ENCODE measurements around the gene RIN3.

RIN3 gene

DNA sequence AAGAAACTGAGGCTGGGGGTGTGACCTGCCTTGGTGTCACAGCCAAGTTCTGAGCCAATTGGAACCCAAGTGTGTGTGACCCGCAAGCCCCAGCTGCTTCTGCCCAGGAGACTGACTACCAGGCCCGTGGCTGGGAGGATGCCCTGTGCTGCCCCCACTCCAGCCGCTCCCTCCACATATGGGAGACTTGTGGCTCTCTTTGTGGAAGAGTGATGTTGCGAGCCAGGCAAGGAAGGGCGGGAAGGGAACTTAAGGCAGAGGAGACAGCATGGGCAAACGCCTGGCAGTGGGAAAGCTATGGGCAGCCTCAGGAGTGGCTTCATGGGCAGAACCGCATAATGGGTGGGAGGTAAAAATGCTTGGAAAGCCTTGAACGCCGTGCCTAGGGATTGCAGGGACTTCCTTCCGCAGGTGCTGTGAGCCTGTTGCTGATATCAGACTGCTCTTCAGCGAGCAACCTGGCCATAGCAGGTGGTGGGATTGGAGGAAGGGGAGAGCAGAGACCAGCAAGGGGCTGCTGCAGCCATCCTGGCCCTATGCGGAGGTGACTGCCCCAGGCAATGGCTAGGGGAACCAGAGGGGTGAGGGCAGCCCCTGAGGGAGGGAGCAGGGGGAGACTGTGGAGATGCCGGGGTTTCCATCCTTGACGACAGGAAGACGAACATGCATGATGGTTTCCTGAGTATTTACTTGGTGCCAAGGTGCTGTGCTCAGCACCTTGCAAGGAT, 119.1 kb downstream of the RIN3 start:
- Histone ChIP-seq H2BK5ac (ENCODE audit: low read length) (no peak overlapping the region), H2BK15ac (replicated peaks; ENCODE audit: low read depth) (no peak overlapping the region), H3K4me1 (ENCODE audit: control insufficient read depth, low read depth, low read length) (no peaks in the 10 kb centered on the region), H3K4me2 (ENCODE audit: low read length) (no peak overlapping the region), H3K18ac (ENCODE audit: low read length) (no peak overlapping the region), H3K36me3 (ENCODE audit: control insufficient read depth, insufficient read depth, low read length) (no peaks in the 10 kb centered on the region), H3K23ac (ENCODE audit: low read length) (no peak overlapping the region), H4K8ac (ENCODE audit: low read depth, low read length) (no peak overlapping the region), H3K27ac (ENCODE audit: low read depth, low read length) (no peak overlapping the region), H3K27me3 (ENCODE audit: insufficient read depth, low read length, poor library complexity) (no peaks in the 10 kb centered on the region), H3K79me2 (ENCODE audit: control insufficient read depth, insufficient read depth, low read length) (no peaks in the 10 kb centered on the region), H2BK120ac (ENCODE audit: low read depth, low read length) (no peak overlapping the region), H3K4me3 (ENCODE audit: low read length) (no peak overlapping the region), H4K5ac (ENCODE audit: low read length) (no peak overlapping the region), H2AK5ac (ENCODE audit: low read length) (no peak overlapping the region), H3K56ac (ENCODE audit: low read length) (no peak overlapping the region), H3K4ac (ENCODE audit: low read depth, low read length) (no peak overlapping the region), H3K9ac (ENCODE audit: low read length) (no peak overlapping the region), H3K79me1 (ENCODE audit: low read length) (no peaks in the 10 kb centered on the region)
- no peak for DNase-seq
- no CpG with 5 or more reads among the region's 15 CpGs for WGBS (ENCODE audit: extremely low coverage, insufficient coverage, low lambda C conversion rate)

DNA sequence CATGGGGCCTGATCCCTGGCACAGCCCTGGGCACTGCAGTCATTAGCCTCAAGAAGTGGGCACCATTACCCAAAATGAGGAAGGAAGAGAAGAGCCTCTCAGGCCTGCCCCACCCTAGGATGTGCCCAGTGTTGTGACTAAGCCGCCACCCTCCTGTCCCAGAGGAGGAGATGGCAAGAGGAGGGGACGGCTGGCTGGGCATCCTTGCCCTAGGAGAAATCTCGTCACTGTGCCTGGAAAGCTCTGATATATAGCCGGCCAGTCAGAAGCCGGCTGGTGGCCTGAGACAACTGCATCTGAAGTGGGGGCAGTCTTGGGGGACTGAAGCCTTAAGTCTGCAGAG, 119.7 kb downstream of the RIN3 start:
- Histone ChIP-seq H3K36me3 (ENCODE audit: control insufficient read depth, insufficient read depth, low read length) (no peaks in the 10 kb centered on the region), H4K8ac (ENCODE audit: low read depth, low read length) (no peak overlapping the region), H4K5ac (ENCODE audit: low read length) (no peak overlapping the region), H3K23ac (ENCODE audit: low read length) (no peak overlapping the region), H3K27ac (ENCODE audit: low read depth, low read length) (no peak overlapping the region), H3K18ac (ENCODE audit: low read length) (no peak overlapping the region), H3K56ac (ENCODE audit: low read length) (no peak overlapping the region), H3K9ac (ENCODE audit: low read length) (no peak overlapping the region), H3K4ac (ENCODE audit: low read depth, low read length) (no peak overlapping the region), H3K27me3 (ENCODE audit: insufficient read depth, low read length, poor library complexity) (no peaks in the 10 kb centered on the region), H2BK15ac (replicated peaks; ENCODE audit: low read depth) (no peak overlapping the region), H3K4me3 (ENCODE audit: low read length) (no peak overlapping the region), H3K4me1 (ENCODE audit: control insufficient read depth, low read depth, low read length) (peaks cover 4% of the 10 kb centered on the region), H2AK5ac (ENCODE audit: low read length) (no peak overlapping the region), H3K79me1 (ENCODE audit: low read length) (no peaks in the 10 kb centered on the region), H2BK120ac (ENCODE audit: low read depth, low read length) (no peak overlapping the region), H2BK5ac (ENCODE audit: low read length) (no peak overlapping the region), H3K4me2 (ENCODE audit: low read length) (no peak overlapping the region), H3K79me2 (ENCODE audit: control insufficient read depth, insufficient read depth, low read length) (no peaks in the 10 kb centered on the region)
- no CpG with 5 or more reads among the region's 5 CpGs for WGBS (ENCODE audit: extremely low coverage, insufficient coverage, low lambda C conversion rate)
- DNase-seq = no peak

GRCh38 chr14:92633724-92634123, 120.1 kb downstream of the RIN3 start:
- no peaks in the 10 kb centered on the region for H3K79me2 ChIP-seq (ENCODE audit: control insufficient read depth, insufficient read depth, low read length)
- H3K27me3 ChIP-seq (ENCODE audit: insufficient read depth, low read length, poor library complexity) = no peaks in the 10 kb centered on the region
- DNase-seq = no peak
- H3K4me3 ChIP-seq (ENCODE audit: low read length) = no peak overlapping the region
- H3K36me3 ChIP-seq (ENCODE audit: control insufficient read depth, insufficient read depth, low read length) = no peaks in the 10 kb centered on the region
- no peak overlapping the region for H4K5ac ChIP-seq (ENCODE audit: low read length)
- H3K27ac ChIP-seq (ENCODE audit: low read depth, low read length) = no peak overlapping the region
- H2BK5ac ChIP-seq (ENCODE audit: low read length) = no peak overlapping the region
- no peak overlapping the region for H3K56ac ChIP-seq (ENCODE audit: low read length)
- no peak overlapping the region for H3K4ac ChIP-seq (ENCODE audit: low read depth, low read length)
- H3K79me1 ChIP-seq (ENCODE audit: low read length) = no peaks in the 10 kb centered on the region
- H2BK15ac ChIP-seq (replicated peaks; ENCODE audit: low read depth) = no peak overlapping the region
- H3K23ac ChIP-seq (ENCODE audit: low read length) = no peak overlapping the region
- no peak overlapping the region for H2AK5ac ChIP-seq (ENCODE audit: low read length)
- no peak overlapping the region for H3K18ac ChIP-seq (ENCODE audit: low read length)
- H4K8ac ChIP-seq (ENCODE audit: low read depth, low read length) = no peak overlapping the region
- no peak overlapping the region for H2BK120ac ChIP-seq (ENCODE audit: low read depth, low read length)
- H3K4me2 ChIP-seq (ENCODE audit: low read length) = no peak overlapping the region
- H3K4me1 ChIP-seq (ENCODE audit: control insufficient read depth, low read depth, low read length) = peaks cover 4% of the 10 kb centered on the region
- H3K9ac ChIP-seq (ENCODE audit: low read length) = no peak overlapping the region

- no peak overlapping the region for H3K23ac ChIP-seq (ENCODE audit: low read length)
- H4K5ac ChIP-seq (ENCODE audit: low read length) = no peak overlapping the region
- H4K8ac ChIP-seq (ENCODE audit: low read depth, low read length) = no peak overlapping the region
- H3K9ac ChIP-seq (ENCODE audit: low read length) = no peak overlapping the region
- H3K27me3 ChIP-seq (ENCODE audit: insufficient read depth, low read length, poor library complexity) = no peaks in the 10 kb centered on the region
- no peaks in the 10 kb centered on the region for H3K36me3 ChIP-seq (ENCODE audit: control insufficient read depth, insufficient read depth, low read length)
- H2BK5ac ChIP-seq (ENCODE audit: low read length) = no peak overlapping the region
- no peak overlapping the region for H3K4me3 ChIP-seq (ENCODE audit: low read length)
- H2BK120ac ChIP-seq (ENCODE audit: low read depth, low read length) = no peak overlapping the region
- H3K79me2 ChIP-seq (ENCODE audit: control insufficient read depth, insufficient read depth, low read length) = no peaks in the 10 kb centered on the region
- H3K56ac ChIP-seq (ENCODE audit: low read length) = no peak overlapping the region
- H3K4me2 ChIP-seq (ENCODE audit: low read length) = no peak overlapping the region
- H2BK15ac ChIP-seq (replicated peaks; ENCODE audit: low read depth) = no peak overlapping the region
- whole genome bisulfite sequencing (ENCODE audit: extremely low coverage, insufficient coverage, low lambda C conversion rate) = no CpG with 5 or more reads among the region's 4 CpGs
- no peaks in the 10 kb centered on the region for H3K79me1 ChIP-seq (ENCODE audit: low read length)
- no peak overlapping the region for H2AK5ac ChIP-seq (ENCODE audit: low read length)
- H3K4ac ChIP-seq (ENCODE audit: low read depth, low read length) = no peak overlapping the region
- no peak for DNase-seq
- peaks cover 4% of the 10 kb centered on the region for H3K4me1 ChIP-seq (ENCODE audit: control insufficient read depth, low read depth, low read length)
- no peak overlapping the region for H3K18ac ChIP-seq (ENCODE audit: low read length)
- no peak overlapping the region for H3K27ac ChIP-seq (ENCODE audit: low read depth, low read length)
These were observed 121.5 kb downstream of the RIN3 start for GRCh38 chr14:92635031-92635430.

GRCh38 chr14:92635896-92636295, 122.3 kb downstream of the RIN3 start:
- H2BK120ac ChIP-seq (ENCODE audit: low read depth, low read length) = no peak overlapping the region
- H3K4me2 ChIP-seq (ENCODE audit: low read length) = no peak overlapping the region
- no peak overlapping the region for H3K18ac ChIP-seq (ENCODE audit: low read length)
- no peaks in the 10 kb centered on the region for H3K36me3 ChIP-seq (ENCODE audit: control insufficient read depth, insufficient read depth, low read length)
- H3K4me3 ChIP-seq (ENCODE audit: low read length) = no peak overlapping the region
- no peak overlapping the region for H3K27ac ChIP-seq (ENCODE audit: low read depth, low read length)
- no peak for DNase-seq
- no peak overlapping the region for H4K8ac ChIP-seq (ENCODE audit: low read depth, low read length)
- peaks cover 4% of the 10 kb centered on the region for H3K4me1 ChIP-seq (ENCODE audit: control insufficient read depth, low read depth, low read length)
- no peak overlapping the region for H3K56ac ChIP-seq (ENCODE audit: low read length)
- no peak overlapping the region for H2AK5ac ChIP-seq (ENCODE audit: low read length)
- no CpG with 5 or more reads among the region's 4 CpGs for WGBS (ENCODE audit: extremely low coverage, insufficient coverage, low lambda C conversion rate)
- no peak overlapping the region for H3K9ac ChIP-seq (ENCODE audit: low read length)
- no peaks in the 10 kb centered on the region for H3K79me2 ChIP-seq (ENCODE audit: control insufficient read depth, insufficient read depth, low read length)
- no peak overlapping the region for H2BK5ac ChIP-seq (ENCODE audit: low read length)
- H3K27me3 ChIP-seq (ENCODE audit: insufficient read depth, low read length, poor library complexity) = no peaks in the 10 kb centered on the region
- H3K4ac ChIP-seq (ENCODE audit: low read depth, low read length) = no peak overlapping the region
- no peak overlapping the region for H2BK15ac ChIP-seq (replicated peaks; ENCODE audit: low read depth)
- H3K79me1 ChIP-seq (ENCODE audit: low read length) = no peaks in the 10 kb centered on the region
- no peak overlapping the region for H4K5ac ChIP-seq (ENCODE audit: low read length)
- H3K23ac ChIP-seq (ENCODE audit: low read length) = no peak overlapping the region

DNA sequence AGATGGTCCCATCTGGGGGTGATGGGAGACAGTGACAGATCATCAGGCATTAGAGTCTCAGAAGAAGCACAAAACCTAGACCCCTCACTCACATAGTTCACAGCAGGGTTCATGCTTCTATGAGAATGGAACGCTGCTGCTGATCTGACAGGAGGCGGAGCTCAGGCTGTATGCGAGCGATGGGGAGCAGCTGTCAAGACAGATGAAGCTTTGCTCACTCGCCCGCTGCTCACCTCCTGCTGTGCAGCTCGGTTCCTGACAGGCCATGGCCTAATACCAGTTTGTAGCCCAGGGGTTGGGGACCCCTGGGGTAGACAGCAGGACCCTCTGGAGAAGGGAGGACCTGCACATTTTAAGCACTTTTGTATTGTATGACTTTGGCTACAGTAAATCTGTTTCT, 123.6 kb downstream of the RIN3 start:
- H3K56ac ChIP-seq (ENCODE audit: low read length) = no peak overlapping the region
- H2BK5ac ChIP-seq (ENCODE audit: low read length) = no peak overlapping the region
- H3K9ac ChIP-seq (ENCODE audit: low read length) = no peak overlapping the region
- no peak overlapping the region for H2BK15ac ChIP-seq (replicated peaks; ENCODE audit: low read depth)
- no peaks in the 10 kb centered on the region for H3K36me3 ChIP-seq (ENCODE audit: control insufficient read depth, insufficient read depth, low read length)
- H3K4ac ChIP-seq (ENCODE audit: low read depth, low read length) = no peak overlapping the region
- peak; percentile 75 for DNase-seq
- H3K27me3 ChIP-seq (ENCODE audit: insufficient read depth, low read length, poor library complexity) = no peaks in the 10 kb centered on the region
- H3K79me2 ChIP-seq (ENCODE audit: control insufficient read depth, insufficient read depth, low read length) = no peaks in the 10 kb centered on the region
- H3K4me3 ChIP-seq (ENCODE audit: low read length) = no peak overlapping the region
- H3K18ac ChIP-seq (ENCODE audit: low read length) = no peak overlapping the region
- H3K4me1 ChIP-seq (ENCODE audit: control insufficient read depth, low read depth, low read length) = peaks cover 4% of the 10 kb centered on the region
- H4K8ac ChIP-seq (ENCODE audit: low read depth, low read length) = no peak overlapping the region
- no peaks in the 10 kb centered on the region for H3K79me1 ChIP-seq (ENCODE audit: low read length)
- no peak overlapping the region for H2AK5ac ChIP-seq (ENCODE audit: low read length)
- H4K5ac ChIP-seq (ENCODE audit: low read length) = no peak overlapping the region
- no peak overlapping the region for H3K4me2 ChIP-seq (ENCODE audit: low read length)
- H3K23ac ChIP-seq (ENCODE audit: low read length) = no peak overlapping the region
- WGBS (ENCODE audit: extremely low coverage, insufficient coverage, low lambda C conversion rate) = no CpG with 5 or more reads among the region's 7 CpGs
- no peak overlapping the region for H3K27ac ChIP-seq (ENCODE audit: low read depth, low read length)
- H2BK120ac ChIP-seq (ENCODE audit: low read depth, low read length) = no peak overlapping the region

Data from mesendoderm (in vitro differentiated cells).